UCSD-AML1 (cell line): ENCODE data around the gene ABCC6.
"Not testable (repeated sequence)": the region's sequence is repeated elsewhere in the genome, so short reads cannot be mapped to it uniquely, and the experiment has no call there.

Source experiments
- DNase-seq: peaks from one replicate; lab custom pipeline; 2025; ENCODE audit not compliant: unreplicated experiment; lab: John Stamatoyannopoulos, UW

The ABCC6 gene

GRCh38 chr16:16222850-16223661 lies at the start of gene ABCC6:
Gene ABCC6, minus strand, starts transcription at chr16:16223494. Its CDS starts 60 bp downstream, at chr16:16223434.
- DNase-seq = not testable (repeated sequence)

- not testable (repeated sequence) for DNase-seq
Measured at GRCh38 chr16:16272573-16273221, 49.4 kb upstream of the ABCC6 start.

- DNase-seq = not testable (repeated sequence)
Measured at GRCh38 chr16:16271658-16272057, 48.4 kb upstream of the ABCC6 start.

GRCh38 chr16:16268185-16268808 lies 45.0 kb upstream of the ABCC6 start:
- DNase-seq = not testable (repeated sequence)

- not testable (repeated sequence) for DNase-seq
Measured at GRCh38 chr16:16267708-16268107, 44.4 kb upstream of the ABCC6 start.

- DNase-seq = not testable (repeated sequence)
Measured at GRCh38 chr16:16265044-16265443, 41.8 kb upstream of the ABCC6 start.

GRCh38 chr16:16263947-16264346 lies 40.7 kb upstream of the ABCC6 start:
- DNase-seq = not testable (repeated sequence)

GRCh38 chr16:16262954-16263555 lies 39.8 kb upstream of the ABCC6 start:
- DNase-seq = not testable (repeated sequence)

GRCh38 chr16:16259971-16260370 lies 36.7 kb upstream of the ABCC6 start:
- not testable (repeated sequence) for DNase-seq

GRCh38 chr16:16258822-16259221 lies 35.5 kb upstream of the ABCC6 start:
- not testable (repeated sequence) for DNase-seq

- DNase-seq = not testable (repeated sequence)
Measured at GRCh38 chr16:16257301-16257923, 34.1 kb upstream of the ABCC6 start.

- DNase-seq = not testable (repeated sequence)
Measured at GRCh38 chr16:16252377-16252776, 29.1 kb upstream of the ABCC6 start.

- DNase-seq = not testable (repeated sequence)
Measured at GRCh38 chr16:16249621-16250330, 26.5 kb upstream of the ABCC6 start.

GRCh38 chr16:16247439-16247838 lies 24.1 kb upstream of the ABCC6 start:
- DNase-seq = not testable (repeated sequence)

- DNase-seq = not testable (repeated sequence)
Measured at GRCh38 chr16:16246578-16247262, 23.4 kb upstream of the ABCC6 start.

GRCh38 chr16:16243886-16244285 lies 20.6 kb upstream of the ABCC6 start:
- DNase-seq = not testable (repeated sequence)

- not testable (repeated sequence) for DNase-seq
Measured at GRCh38 chr16:16240667-16241066, 17.4 kb upstream of the ABCC6 start.

GRCh38 chr16:16237738-16238137 lies 14.4 kb upstream of the ABCC6 start:
- DNase-seq = not testable (repeated sequence)

GRCh38 chr16:16237071-16237470 lies 13.8 kb upstream of the ABCC6 start:
- DNase-seq = not testable (repeated sequence)

- not testable (repeated sequence) for DNase-seq
Measured at GRCh38 chr16:16232692-16233061, 9.4 kb upstream of the ABCC6 start.
